ENCODE data around the gene CLINT1.
"Not testable (repeated sequence)": the region's sequence is repeated elsewhere in the genome, so short reads cannot be mapped to it uniquely, and the experiment has no call there.

CLINT1 gene

DNA sequence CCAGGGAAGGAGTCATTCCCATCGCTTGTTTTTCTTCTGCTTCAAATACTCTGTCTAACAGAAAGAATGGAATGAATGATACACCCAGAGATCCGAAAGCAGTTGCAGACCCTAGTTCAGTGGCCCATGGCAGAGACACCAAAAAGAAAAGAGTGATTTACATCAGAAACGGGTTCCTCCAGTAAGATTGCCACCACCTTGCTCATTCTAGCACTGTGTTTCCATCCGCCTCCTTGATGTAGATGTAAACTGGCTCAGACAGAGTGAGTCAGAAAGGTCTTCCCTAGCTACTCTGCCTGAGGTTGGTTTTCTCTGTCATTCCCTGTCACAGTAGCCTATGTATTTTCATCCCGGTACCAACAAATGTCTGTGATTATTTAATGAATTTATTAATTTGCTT, 15.9 kb upstream of the CLINT1 start:
- FAIRE-seq: no peak
- no peak for DNase-seq (ENCODE audit: insufficient read length, low spot score)
- TF ChIP-seq POLR2A (IDR thresholded peaks at IDR 0.05; ENCODE audit: low read depth, low read length): no peak

DNA sequence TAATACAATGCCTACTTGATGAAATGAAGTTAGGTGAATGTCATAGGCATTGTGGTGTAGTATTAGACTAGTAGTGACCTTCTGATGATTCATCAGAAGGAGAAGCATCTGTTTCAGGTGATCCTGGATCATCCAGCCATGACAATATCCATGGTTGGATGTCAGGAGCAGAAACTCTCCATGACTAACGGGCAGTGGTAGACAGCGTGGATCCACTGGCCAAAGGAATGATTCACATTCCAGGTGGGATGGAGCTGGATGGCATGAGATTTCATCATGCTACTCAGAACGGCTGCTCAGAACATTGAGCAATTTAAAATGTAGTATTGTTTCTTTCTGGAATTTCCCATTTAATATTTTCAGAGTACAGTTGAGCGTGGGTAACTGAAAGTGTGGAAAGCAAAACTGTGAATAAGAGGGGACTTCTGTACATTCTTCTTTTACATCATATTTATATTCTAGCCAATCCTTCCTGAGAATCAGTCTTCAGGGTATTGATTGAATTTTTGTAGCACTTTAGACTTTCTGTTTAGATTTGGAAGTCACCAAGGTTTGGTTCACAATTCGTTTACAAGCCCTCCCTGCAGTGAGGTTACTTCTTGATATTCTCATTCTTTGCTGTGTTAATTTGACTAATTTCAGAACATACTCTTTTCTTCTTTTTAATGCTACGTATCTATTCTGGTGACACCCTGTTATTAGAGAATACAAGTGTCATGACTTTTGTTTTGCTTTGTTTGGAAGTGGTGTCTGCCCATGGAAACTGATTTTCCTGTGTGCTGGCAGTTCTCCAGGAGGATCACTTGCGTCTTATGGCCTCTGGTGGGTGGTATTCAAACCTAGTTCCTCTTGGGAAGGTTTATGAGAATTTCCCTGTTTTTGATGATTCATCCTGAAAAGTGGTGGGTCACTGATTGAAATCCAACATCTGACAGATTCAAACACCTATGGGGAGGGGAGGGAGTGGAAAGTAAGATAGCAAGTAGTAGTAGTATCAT, 12.2 kb upstream of the CLINT1 start:
- TF ChIP-seq POLR2A (IDR thresholded peaks at IDR 0.05; ENCODE audit: low read depth, low read length): no peak
- FAIRE-seq (no peak), DNase-seq (ENCODE audit: insufficient read length, low spot score) (peak; percentile 16)

DNA sequence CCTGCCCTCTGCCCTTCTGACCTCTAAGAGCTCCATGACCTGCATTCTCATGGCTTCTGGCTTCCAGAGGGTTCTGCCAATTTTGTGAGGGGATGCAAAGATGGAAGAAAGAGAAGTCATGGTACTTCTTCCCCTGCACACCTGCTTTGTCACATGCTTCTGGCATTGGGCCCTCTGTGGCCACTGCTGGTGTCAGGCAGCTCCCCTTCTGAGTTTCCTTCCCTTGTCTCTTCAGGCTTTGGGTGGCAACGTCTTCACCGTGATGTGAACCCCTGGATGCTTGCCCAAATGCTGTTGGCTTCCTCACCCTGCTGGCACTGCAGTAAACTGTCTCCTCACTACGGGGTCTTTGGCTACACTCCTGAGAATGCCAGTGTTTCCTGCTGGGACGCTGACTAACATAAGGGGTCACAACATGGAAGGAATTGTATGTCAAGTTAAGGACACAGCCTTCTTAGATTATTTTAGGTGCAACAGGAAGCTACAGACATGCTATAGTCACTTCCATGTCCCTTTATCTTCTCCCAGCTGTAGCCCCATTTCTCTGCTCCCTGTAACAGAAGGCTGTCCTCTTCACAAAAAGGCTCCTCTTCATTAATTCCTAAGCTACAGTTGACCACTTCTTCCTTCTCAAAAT, 8.9 kb upstream of the CLINT1 start:
- DNase-seq (ENCODE audit: insufficient read length, low spot score) (no peak), FAIRE-seq (no peak)
- no peak for TF ChIP-seq POLR2A (IDR thresholded peaks at IDR 0.05; ENCODE audit: low read depth, low read length)

DNA sequence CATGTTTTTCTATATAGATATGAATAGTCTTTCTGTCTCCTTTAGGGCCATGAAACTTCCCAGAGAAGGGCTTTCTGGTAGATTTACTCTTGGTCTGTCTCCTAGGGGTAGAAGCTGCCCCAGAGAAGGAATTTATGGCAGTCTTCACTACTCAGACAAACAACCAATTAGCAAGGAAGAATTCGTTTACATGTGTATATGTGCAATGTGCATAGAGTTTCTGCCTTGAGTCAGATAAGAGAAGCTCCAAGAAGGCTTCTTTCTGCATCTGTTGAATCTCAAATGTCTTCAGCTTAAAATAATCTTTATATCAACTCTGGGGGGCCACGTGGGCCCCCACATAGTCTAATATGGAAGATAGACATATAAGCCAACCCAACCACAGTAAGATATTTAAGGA, 7.6 kb upstream of the CLINT1 start:
- FAIRE-seq (no peak), DNase-seq (ENCODE audit: insufficient read length, low spot score) (no peak)
- TF ChIP-seq POLR2A (IDR thresholded peaks at IDR 0.05; ENCODE audit: low read depth, low read length): no peak

DNA sequence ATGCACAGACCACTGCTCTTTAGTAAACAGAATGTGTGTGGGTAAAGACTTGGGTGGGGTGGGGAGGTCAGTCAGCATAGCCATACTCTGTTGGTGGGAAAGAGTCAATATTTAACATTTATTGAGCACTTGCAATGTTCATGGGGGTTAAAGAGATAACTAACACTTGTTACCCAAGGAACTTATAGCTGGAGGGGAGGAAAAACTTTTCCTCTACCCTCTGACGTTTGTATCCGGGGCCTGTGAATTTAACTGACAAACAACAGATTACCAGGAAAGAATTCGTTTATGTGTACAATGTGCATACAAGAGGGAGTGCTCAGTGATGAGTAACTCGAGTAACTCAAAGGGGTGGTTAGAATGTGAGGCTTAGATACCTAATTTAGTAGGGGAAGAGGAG, 6.8 kb upstream of the CLINT1 start:
- no peak for FAIRE-seq
- TF ChIP-seq POLR2A (IDR thresholded peaks at IDR 0.05; ENCODE audit: low read depth, low read length): no peak
- no peak for DNase-seq (ENCODE audit: insufficient read length, low spot score)

DNA sequence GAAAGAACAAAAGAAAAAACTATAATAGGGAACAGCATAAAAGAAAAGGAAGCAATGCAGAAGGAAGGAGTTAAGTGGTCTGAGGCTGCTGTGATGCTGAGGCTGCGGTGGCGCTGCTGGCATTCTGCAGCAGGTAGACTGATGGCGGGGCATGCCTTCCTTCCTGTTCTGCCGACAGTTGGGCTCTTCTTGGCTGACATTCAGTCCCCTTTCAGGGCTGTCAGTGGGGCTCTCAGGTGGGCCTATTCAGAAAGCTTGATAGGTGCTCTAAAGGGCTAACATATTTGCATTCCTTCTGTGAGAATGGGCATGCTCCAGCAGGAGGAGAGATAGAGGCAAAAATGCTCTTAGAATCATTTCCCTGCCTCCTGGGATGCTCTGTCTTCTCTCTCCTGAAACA, 5.1 kb upstream of the CLINT1 start:
- DNase-seq (ENCODE audit: insufficient read length, low spot score): no peak
- no peak for FAIRE-seq
- TF ChIP-seq POLR2A (IDR thresholded peaks at IDR 0.05; ENCODE audit: low read depth, low read length): no peak

DNA sequence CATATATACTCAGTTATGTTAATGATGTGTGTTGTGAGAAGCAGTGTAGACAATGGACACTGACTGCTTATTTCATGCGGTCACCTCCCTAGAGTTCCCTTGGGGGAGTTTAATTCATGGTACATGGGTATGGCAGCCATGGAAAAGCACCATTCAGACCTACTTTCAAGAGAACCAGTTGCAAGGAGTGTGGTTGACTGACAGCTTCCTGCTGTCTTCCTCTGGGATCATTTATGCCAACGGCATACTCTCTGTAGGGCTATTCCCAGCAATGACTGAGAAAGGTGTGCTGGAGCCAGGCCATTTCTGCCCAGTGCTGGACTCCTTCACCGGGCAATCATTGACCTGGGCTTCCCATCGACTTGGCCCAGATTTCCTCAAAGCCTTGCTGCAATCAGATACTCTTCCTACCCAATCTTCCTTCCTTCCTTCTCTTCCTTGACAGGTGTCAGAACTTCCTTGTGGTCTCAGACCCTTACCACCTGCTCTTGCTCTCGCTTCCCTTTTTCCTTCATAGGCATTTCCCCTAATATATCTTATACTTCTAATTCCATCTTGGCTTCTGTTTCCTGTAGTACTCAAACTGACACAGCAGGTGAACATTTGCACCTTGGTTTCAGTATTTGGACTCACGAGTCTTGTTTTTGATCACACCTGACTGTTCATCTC, 3.4 kb upstream of the CLINT1 start:
- FAIRE-seq: no peak
- no peak for TF ChIP-seq POLR2A (IDR thresholded peaks at IDR 0.05; ENCODE audit: low read depth, low read length)
- no peak for DNase-seq (ENCODE audit: insufficient read length, low spot score)

DNA sequence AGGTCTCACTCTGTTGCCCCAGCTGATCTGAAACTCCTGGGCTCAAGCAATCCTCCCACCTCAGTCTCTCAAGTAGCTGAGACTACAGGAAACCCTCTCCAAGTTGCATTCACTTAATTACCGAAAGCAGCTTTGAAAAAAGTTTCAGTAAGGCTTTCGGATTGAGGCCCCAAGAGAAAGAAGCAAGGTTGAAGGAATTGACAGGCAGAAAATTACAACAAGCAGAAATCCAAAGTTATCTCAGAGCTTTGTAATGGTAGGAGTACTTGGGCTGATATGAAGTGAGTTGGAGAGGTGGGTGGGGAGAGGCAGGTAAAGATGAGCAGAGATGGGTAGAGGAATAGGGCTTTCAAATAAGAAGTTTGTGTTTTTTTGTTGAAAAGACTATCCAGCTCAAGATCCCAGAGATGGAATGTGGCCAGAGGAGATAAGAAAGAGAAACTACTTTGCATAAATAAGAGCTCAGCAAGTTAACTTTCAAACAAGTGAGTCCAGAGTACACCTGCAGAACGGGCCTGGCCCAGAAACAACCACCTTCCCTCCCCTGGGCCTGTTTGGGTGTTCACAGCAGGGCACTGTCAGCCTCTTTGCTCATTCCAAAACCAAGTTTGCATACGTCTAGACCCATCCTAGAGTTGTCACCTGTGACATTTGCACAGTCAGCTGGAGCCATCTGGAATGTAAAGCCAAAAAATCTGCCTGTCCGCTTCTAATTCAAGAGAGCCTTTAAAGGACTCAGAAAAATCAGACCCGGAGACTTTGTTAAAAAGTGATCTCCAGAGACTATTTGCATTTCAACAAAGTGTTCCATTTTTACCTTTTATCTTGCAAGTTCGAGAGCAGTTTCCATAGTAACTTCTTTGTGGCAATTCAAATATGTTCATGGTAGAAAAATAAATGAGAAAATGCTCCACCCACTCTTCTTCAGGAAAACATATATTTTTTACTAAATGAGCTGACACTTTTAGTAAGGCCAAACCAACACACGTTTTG, 2.2 kb upstream of the CLINT1 start:
- DNase-seq (ENCODE audit: insufficient read length, low spot score) (no peak), FAIRE-seq (no peak)
- no peak for TF ChIP-seq POLR2A (IDR thresholded peaks at IDR 0.05; ENCODE audit: low read depth, low read length)

DNA sequence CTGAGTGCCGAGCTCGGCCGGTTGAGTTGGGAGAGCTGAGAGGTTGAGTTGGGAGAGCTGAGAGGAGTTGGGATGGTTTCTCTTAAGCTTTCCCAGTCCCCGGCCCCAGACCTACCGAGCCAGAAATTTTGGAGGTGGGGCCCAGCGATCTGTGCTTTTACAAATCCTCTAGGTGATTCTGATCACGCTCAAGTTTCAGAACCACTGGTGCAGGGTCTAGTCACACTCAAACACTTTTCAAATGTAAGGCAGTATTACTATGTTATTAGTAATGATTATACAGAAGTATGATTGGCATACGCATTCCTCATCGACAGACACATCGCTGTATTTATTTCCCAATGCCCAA, 256 bp upstream of the CLINT1 start:
- no peak for FAIRE-seq
- no peak for DNase-seq (ENCODE audit: insufficient read length, low spot score)
- no peak for TF ChIP-seq POLR2A (IDR thresholded peaks at IDR 0.05; ENCODE audit: low read depth, low read length)

DNA sequence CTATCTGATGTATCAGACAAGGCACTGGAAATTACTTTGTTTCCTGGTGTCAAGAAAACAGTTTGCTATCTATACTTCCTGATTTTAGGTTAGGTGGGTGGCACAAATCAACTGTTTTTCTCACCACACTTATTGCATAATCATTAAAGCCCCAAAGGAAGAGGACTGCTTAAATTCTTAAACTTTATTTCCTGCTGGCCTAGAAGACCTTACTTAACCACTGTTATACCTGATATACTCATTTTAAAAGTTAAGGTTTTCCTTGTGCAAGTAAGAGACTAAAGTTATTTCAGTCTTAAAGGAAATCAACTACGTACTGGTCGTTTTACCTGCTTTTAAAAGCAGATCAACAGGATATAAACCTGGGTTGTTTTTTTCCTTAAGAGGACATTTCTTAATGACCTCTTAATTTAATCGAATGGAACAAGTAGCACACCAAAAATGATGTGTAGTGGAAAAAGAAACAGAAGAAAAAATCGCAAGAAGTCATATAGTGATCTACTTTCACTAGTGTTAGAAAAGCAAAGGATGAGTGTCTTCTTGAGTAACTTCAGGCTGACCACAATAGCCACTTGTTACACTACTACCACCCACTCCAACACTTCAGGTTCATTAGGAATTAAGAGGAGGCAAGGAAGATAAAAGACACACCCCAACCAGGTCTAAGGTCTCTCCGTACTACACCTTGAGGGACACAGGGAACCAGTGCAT, 974 bp downstream of the CLINT1 start:
- no peak for TF ChIP-seq POLR2A (IDR thresholded peaks at IDR 0.05; ENCODE audit: low read depth, low read length)
- DNase-seq (ENCODE audit: insufficient read length, low spot score): no peak
- FAIRE-seq: no peak

DNA sequence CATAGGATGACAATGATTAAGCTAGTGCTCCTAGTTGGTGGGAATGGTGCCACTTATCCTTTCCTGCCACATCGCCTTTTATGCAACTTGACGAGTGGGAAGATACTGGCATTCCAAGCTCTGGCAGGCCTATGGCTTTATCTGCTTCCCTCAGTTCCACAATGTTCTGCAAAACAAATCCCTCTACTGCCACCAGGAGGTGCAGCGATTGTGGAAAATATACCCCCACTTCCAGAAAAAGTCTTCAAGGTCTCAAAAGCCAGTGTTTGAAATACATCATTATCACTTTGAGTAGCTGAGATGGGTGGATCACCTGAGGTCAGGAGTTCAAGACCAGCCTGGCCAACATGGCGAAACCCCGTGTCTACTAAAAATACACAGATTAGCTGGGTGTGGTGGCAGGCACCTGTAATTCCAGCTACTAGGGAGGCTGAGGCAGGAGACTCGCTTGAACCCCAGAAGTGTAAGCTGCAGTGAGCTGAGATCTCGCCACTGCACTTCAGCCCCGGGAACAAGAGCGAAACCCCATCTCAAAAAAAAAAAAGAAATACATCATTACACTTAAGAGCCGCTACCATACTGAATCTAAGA, 3.4 kb downstream of the CLINT1 start:
- TF ChIP-seq POLR2A (IDR thresholded peaks at IDR 0.05; ENCODE audit: low read depth, low read length): no peak
- DNase-seq (ENCODE audit: insufficient read length, low spot score): no peak
- no peak for FAIRE-seq

DNA sequence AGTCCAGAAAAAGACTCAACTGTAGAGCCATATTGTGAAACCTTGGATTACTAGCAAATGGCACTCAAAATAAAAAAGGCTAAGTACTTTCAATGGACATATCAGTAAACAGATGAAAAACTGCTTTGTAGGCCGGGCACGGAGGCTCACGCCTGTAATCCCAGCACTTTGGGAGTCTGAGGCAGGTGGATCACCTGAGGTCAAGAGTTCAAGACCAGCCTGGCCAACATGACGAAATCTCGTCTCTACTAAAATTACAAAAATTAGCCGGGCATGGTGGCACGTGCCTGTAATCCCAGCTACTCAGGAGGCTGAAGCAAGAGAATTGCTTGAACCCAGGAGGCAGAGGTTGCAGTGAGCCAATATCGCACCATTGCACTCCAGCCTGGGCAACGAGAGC, 5.6 kb downstream of the CLINT1 start:
- not testable (repeated sequence) for FAIRE-seq; DNase-seq (ENCODE audit: insufficient read length, low spot score)
